Breast epithelium (tissue), 4 donors: Measurements from ENCODE around the gene FGF21. TPM values are rescaled to one million over a fixed set of nuclear protein-coding genes. Genes with fewer than 3 reads are reported as not detected.

ENCODE experiments used
- DNase-seq, 2 donors: peaks; one replicate each; pipeline ENCODE4 v3.0.0-alpha.2; 2019; ENCODE audit warnings: low spot score in 2 of 2
- H3K27ac ChIP-seq, 2 donors: fragments of 200-600 bp; sonication (generic) in 1 of 2; one replicate each; pipeline ENCODE4 v1.5.1; 2016 to 2019; ENCODE audit warnings: mild to moderate bottlenecking in 1 of 2
- H3K27me3 ChIP-seq, 2 donors: fragments of 200-600 bp; sonication (generic) in 1 of 2; one replicate each; pipeline versions ENCODE4 v1.5.1 to v1.6.0; 2017 to 2019; ENCODE audit warnings: control low read depth in 1 of 2, mild to moderate bottlenecking in 1 of 2
- H3K36me3 ChIP-seq: fragments of 200-600 bp; one replicate; pipeline ENCODE4 v1.5.1; 2019
- H3K4me1 ChIP-seq, 2 donors: fragments of 200-600 bp; sonication (generic); one replicate each; pipeline ENCODE4 v1.5.1; 2016 to 2019; ENCODE audit warnings: control low read depth in 1 of 2
- H3K4me3 ChIP-seq, 3 donors: fragments of 200-600 bp; sonication (generic); 1 replicate in 2 of 3; 2 replicates in 1 of 3; pipeline ENCODE4 v1.5.1; 2016 to 2019; ENCODE audit warnings: mild to moderate bottlenecking in 3 of 3, moderate library complexity in 2 of 3
- H3K9me3 ChIP-seq, 2 donors: fragments of 200-600 bp; sonication (generic) in 1 of 2; one replicate each; pipeline ENCODE4 v1.5.1; 2016 to 2019; ENCODE audit warnings: control low read depth in 1 of 2
- POLR2A ChIP-seq: fragments of 450-650 bp; IDR thresholded peaks from one replicate; pipeline ENCODE4 v1.6.1; 2016; ENCODE audit warnings: antibody characterized with exemption, mild to moderate bottlenecking, moderate library complexity
- POLR2AphosphoS5 ChIP-seq, 3 donors: sonication (generic); formaldehyde crosslinking; IDR thresholded peaks; one replicate each; pipeline ENCODE4 v1.6.1; 2017; ENCODE audit warnings: antibody characterized with exemption in 3 of 3
- intact Hi-C: fragments of 100-400 bp; cut with DNase I; formaldehyde crosslinking; loops from one replicate; pipeline ENCODE4 v1.15.1; 2023; ENCODE audit warnings: low total_unique reads
- total RNA-seq, 3 donors: library from RNA; depleted of rRNA; stranded (reverse); fragments of >200 nt; gene quantifications; one replicate each; pipeline ENCODE4 v1.1.0, GENCODE V29; 2016
- TF ChIP-seq, protein P1 (sequence below), 3 donors: fragments of 450-650 bp; IDR thresholded peaks; one replicate each; pipeline ENCODE4 v1.5.1; 2016 to 2017; ENCODE audit warnings: antibody characterized with exemption in 3 of 3, mild to moderate bottlenecking in 3 of 3, moderate library complexity in 3 of 3

The FGF21 gene
- total RNA-seq, 3 donors from 2014 or later, result not detected

DNA sequence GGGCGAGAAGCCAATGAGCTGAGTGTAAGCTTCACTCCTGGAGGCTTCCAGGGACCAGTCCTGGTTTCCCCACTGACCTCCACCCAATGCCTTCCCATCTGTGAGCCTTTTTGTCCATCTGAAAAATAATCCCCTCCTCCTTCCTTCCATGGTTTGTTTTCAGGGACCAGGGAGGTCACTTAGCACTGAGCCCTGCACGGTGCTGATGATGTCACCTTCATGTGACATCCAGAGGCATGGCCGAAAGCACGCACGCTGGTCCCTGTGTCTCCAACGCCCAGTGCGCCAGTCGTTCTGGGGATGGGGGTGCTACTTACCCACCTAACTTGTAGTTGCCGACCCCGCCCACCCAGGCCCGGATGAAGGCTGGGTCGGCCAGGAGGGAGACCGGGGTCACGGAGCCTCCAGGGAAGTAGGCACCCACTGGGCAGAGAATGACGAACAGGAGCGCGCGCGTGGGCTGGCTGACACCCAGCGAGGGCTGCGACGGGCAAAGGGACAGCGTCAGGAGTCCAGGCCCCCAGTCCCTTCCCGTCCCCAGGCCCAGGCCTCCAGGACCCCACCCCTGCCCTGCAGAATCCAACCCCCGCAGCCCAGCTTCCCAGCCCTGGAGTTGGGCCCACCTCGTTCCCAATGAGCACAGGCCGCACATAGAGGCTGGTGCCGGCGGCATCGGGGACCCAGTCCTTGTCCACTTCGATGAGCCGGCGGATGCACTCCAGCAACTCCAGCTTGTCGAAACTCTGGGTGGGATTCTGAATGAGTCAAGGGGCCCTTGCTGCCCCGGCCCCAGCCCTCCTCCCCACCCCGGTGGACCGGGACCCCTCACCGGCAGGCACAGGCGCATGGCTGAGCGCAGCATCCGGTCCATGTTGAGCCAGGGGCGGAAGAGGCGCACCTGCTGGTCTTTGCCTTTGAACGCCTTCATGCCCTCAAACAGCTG, 44.3 kb downstream of the FGF21 start:
- H3K27ac ChIP-seq, result peak overlapping the region in 1 of 2 donors; percentile 14
- no peaks in the 10 kb centered on the region for H3K27me3 ChIP-seq
- H3K4me1 ChIP-seq, result no peaks in the 10 kb centered on the region
- no peak for DNase-seq
- H3K36me3 ChIP-seq, result no peaks in the 10 kb centered on the region
- TF ChIP-seq POLR2A, result no peak
- no peak for TF ChIP-seq POLR2AphosphoS5 (IDR thresholded peaks at IDR 0.05)
- TF ChIP-seq, protein P1, sequence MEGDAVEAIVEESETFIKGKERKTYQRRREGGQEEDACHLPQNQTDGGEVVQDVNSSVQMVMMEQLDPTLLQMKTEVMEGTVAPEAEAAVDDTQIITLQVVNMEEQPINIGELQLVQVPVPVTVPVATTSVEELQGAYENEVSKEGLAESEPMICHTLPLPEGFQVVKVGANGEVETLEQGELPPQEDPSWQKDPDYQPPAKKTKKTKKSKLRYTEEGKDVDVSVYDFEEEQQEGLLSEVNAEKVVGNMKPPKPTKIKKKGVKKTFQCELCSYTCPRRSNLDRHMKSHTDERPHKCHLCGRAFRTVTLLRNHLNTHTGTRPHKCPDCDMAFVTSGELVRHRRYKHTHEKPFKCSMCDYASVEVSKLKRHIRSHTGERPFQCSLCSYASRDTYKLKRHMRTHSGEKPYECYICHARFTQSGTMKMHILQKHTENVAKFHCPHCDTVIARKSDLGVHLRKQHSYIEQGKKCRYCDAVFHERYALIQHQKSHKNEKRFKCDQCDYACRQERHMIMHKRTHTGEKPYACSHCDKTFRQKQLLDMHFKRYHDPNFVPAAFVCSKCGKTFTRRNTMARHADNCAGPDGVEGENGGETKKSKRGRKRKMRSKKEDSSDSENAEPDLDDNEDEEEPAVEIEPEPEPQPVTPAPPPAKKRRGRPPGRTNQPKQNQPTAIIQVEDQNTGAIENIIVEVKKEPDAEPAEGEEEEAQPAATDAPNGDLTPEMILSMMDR (IDR thresholded peaks at IDR 0.05), result no peak
- intact Hi-C loops, result loop anchor here (5.0 kb wide), 1 partner anchor 33 kb away; no protein-coding TSS in a partner anchor
- H3K4me3 ChIP-seq, result no peak overlapping the region
- no peaks in the 10 kb centered on the region for H3K9me3 ChIP-seq

DNA sequence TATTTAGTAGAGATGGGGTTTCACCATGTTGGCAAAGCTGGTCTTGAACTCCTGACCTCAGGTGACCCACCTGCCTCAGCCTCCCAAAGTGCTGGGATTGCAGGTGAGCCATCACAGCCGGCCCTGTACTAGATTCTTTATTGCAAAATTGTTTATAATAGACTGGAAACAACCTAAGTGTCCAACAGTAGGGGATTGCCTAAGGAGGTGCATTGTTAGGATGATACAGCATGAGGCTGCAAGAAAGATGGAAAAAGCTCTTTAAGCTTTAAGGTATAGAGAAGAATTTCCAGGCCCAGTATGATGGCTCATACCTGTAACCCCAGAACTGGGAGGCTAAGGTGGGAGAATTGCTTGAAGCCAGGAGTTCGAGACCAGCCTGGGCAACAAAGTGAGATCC, 47.3 kb downstream of the FGF21 start:
- TF ChIP-seq, protein P1 (IDR thresholded peaks at IDR 0.05), result no peak
- no peak for TF ChIP-seq POLR2AphosphoS5 (IDR thresholded peaks at IDR 0.05)
- no peaks in the 10 kb centered on the region for H3K36me3 ChIP-seq
- no peak for DNase-seq
- H3K4me3 ChIP-seq, result no peak overlapping the region
- no peak overlapping the region for H3K27ac ChIP-seq
- no peaks in the 10 kb centered on the region for H3K4me1 ChIP-seq
- H3K27me3 ChIP-seq, result no peaks in the 10 kb centered on the region
- no peaks in the 10 kb centered on the region for H3K9me3 ChIP-seq
- intact Hi-C loops, result no loop called here

DNA sequence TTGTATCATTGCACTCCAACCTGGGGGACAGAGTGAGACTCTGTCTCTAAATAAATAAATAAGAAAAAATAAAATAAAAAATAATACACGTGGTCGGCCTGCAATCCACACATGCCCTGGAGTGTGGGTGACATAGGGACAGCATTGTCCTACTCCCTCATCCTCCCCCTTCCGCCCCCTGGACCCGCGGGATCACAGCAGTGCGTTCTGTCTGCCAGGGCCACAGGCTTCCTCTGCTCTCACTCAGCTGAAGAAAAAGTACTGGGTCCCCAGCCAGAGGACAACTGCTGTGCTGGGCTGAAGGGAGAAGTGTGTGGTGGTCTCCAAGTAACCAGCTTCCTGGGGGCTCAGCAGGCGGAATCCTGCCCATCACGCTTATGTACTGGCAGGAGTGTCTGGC, 49.2 kb downstream of the FGF21 start:
- intact Hi-C loops, result no loop called here
- DNase-seq, result no peak
- Histone ChIP-seq H3K27ac (no peak overlapping the region), H3K4me3 (no peak overlapping the region), H3K4me1 (no peaks in the 10 kb centered on the region), H3K27me3 (no peaks in the 10 kb centered on the region), H3K36me3 (no peaks in the 10 kb centered on the region), H3K9me3 (no peaks in the 10 kb centered on the region)
- TF ChIP-seq POLR2AphosphoS5 (IDR thresholded peaks at IDR 0.05), result no peak
- TF ChIP-seq POLR2A, result no peak
- TF ChIP-seq, protein P1 (IDR thresholded peaks at IDR 0.05), result no peak

DNA sequence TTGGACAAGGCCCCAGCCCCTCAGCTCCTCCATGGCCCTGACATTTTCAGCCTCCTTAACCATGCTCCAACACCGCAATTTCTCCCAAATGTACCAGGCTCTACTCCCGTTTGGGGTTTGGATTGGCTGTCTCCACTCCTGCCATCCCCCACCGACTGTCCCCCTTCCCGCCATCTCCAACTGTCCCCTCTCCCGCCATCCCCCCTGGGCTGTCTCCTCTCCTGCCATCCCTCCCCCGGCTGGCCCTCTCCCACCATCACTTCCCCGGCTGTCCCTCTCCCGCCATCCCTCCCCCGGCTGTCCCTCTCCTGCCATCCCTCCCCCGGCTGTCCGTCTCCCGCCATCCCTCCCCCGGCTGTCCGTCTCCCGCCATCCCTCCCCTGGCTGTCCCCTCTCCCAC, 50.1 kb downstream of the FGF21 start:
- H3K27me3 ChIP-seq, result no peaks in the 10 kb centered on the region
- H3K36me3 ChIP-seq, result no peaks in the 10 kb centered on the region
- DNase-seq, result no peak
- no peaks in the 10 kb centered on the region for H3K9me3 ChIP-seq
- TF ChIP-seq, protein P1 (IDR thresholded peaks at IDR 0.05), result no peak
- TF ChIP-seq POLR2AphosphoS5 (IDR thresholded peaks at IDR 0.05), result no peak
- TF ChIP-seq POLR2A, result no peak
- intact Hi-C loops, result no loop called here
- H3K27ac ChIP-seq, result no peak overlapping the region
- no peaks in the 10 kb centered on the region for H3K4me1 ChIP-seq
- H3K4me3 ChIP-seq, result no peak overlapping the region

DNA sequence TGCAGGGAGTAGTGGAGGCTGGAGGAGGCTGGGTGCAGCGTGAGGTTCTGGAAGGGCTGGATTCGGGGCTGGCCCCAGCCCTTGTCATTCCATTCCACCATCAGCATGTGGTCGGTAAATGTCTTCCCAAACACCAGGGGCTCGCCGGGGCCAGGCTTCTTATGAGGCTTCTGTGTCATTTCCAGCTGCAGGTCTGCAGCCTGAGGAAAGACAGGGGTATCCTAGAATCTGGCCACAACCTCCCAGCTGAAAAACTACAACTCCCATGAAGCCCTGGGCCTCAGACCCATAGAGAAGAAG, 51.1 kb downstream of the FGF21 start:
- intact Hi-C loops, result no loop called here
- H3K4me1 ChIP-seq, result no peaks in the 10 kb centered on the region
- no peaks in the 10 kb centered on the region for H3K9me3 ChIP-seq
- H3K27me3 ChIP-seq, result no peaks in the 10 kb centered on the region
- H3K27ac ChIP-seq, result no peak overlapping the region
- no peak for DNase-seq
- H3K36me3 ChIP-seq, result no peaks in the 10 kb centered on the region
- no peak overlapping the region for H3K4me3 ChIP-seq
- TF ChIP-seq, protein P1 (IDR thresholded peaks at IDR 0.05), result no peak
- TF ChIP-seq POLR2A, result no peak
- no peak for TF ChIP-seq POLR2AphosphoS5 (IDR thresholded peaks at IDR 0.05)
